ENCODE results near the gene PKNOX2.

The PKNOX2 gene

GRCh38 chr11:125305345-125305744, 140.8 kb downstream of the PKNOX2 start:
- DNase-seq (ENCODE audit: low read depth in 2 of 3, low spot score in 1 of 3), result no peak

- DNase-seq (ENCODE audit: low read depth in 2 of 3, low spot score in 1 of 3), result no peak
Observed at GRCh38 chr11:125306476-125306875, 141.9 kb downstream of the PKNOX2 start.

GRCh38 chr11:125308246-125308645, 143.7 kb downstream of the PKNOX2 start:
- DNase-seq (ENCODE audit: low read depth in 2 of 3, low spot score in 1 of 3), result no peak

GRCh38 chr11:125312391-125312790, 147.8 kb downstream of the PKNOX2 start:
- DNase-seq (ENCODE audit: low read depth in 2 of 3, low spot score in 1 of 3), result no peak

- DNase-seq (ENCODE audit: low read depth in 2 of 3, low spot score in 1 of 3), result no peak
Observed at GRCh38 chr11:125312812-125313211, 148.3 kb downstream of the PKNOX2 start.

- no peak for DNase-seq (ENCODE audit: low read depth in 2 of 3, low spot score in 1 of 3)
Observed at GRCh38 chr11:125313271-125314219, 149.0 kb downstream of the PKNOX2 start.

GRCh38 chr11:125314276-125315078, 149.9 kb downstream of the PKNOX2 start:
- DNase-seq (ENCODE audit: low read depth in 2 of 3, low spot score in 1 of 3), result no peak

- no peak for DNase-seq (ENCODE audit: low read depth in 2 of 3, low spot score in 1 of 3)
Observed at GRCh38 chr11:125315079-125315740, 150.7 kb downstream of the PKNOX2 start.

- DNase-seq (ENCODE audit: low read depth in 2 of 3, low spot score in 1 of 3), result no peak
Observed at GRCh38 chr11:125317416-125317815, 152.9 kb downstream of the PKNOX2 start.

- DNase-seq (ENCODE audit: low read depth in 2 of 3, low spot score in 1 of 3), result no peak
Observed at GRCh38 chr11:125319649-125320048, 155.1 kb downstream of the PKNOX2 start.

- DNase-seq (ENCODE audit: low read depth in 2 of 3, low spot score in 1 of 3), result no peak
Observed at GRCh38 chr11:125320347-125321076, 156.0 kb downstream of the PKNOX2 start.

GRCh38 chr11:125322289-125322688, 157.7 kb downstream of the PKNOX2 start:
- no peak for DNase-seq (ENCODE audit: low read depth in 2 of 3, low spot score in 1 of 3)

GRCh38 chr11:125325196-125325595, 160.6 kb downstream of the PKNOX2 start:
- no peak for DNase-seq (ENCODE audit: low read depth in 2 of 3, low spot score in 1 of 3)

- no peak for DNase-seq (ENCODE audit: low read depth in 2 of 3, low spot score in 1 of 3)
Observed at GRCh38 chr11:125326126-125326525, 161.6 kb downstream of the PKNOX2 start.

- no peak for DNase-seq (ENCODE audit: low read depth in 2 of 3, low spot score in 1 of 3)
Observed at GRCh38 chr11:125327518-125328224, 163.1 kb downstream of the PKNOX2 start.

GRCh38 chr11:125328225-125328580, 163.7 kb downstream of the PKNOX2 start:
- no peak for DNase-seq (ENCODE audit: low read depth in 2 of 3, low spot score in 1 of 3)

GRCh38 chr11:125329786-125330185, 165.2 kb downstream of the PKNOX2 start:
- no peak for DNase-seq (ENCODE audit: low read depth in 2 of 3, low spot score in 1 of 3)

- DNase-seq (ENCODE audit: low read depth in 2 of 3, low spot score in 1 of 3), result no peak
Observed at GRCh38 chr11:125330462-125331325, 166.1 kb downstream of the PKNOX2 start.

- DNase-seq (ENCODE audit: low read depth in 2 of 3, low spot score in 1 of 3), result no peak
Observed at GRCh38 chr11:125331357-125332035, 166.9 kb downstream of the PKNOX2 start.
